Ishikawa (cell line): ENCODE measurements around the gene GRID1.

Experiments
- CEBPB ChIP-seq: IDR thresholded peaks from 2 replicates; pipeline ENCODE4 v1.6.1; 2012
- EGR1 ChIP-seq: IDR thresholded peaks from 2 replicates; pipeline ENCODE4 v1.6.1; 2012
- EP300 ChIP-seq: IDR thresholded peaks from 2 replicates; pipeline ENCODE4 v1.6.1; 2012; ENCODE audit warnings: borderline replicate concordance
- FOXM1 ChIP-seq: IDR thresholded peaks from 2 replicates; pipeline ENCODE4 v1.6.1; 2012; ENCODE audit warnings: low read depth, borderline replicate concordance
- MAX ChIP-seq: IDR thresholded peaks from 2 replicates; pipeline ENCODE4 v1.6.1; 2012
- RAD21 ChIP-seq: IDR thresholded peaks from 2 replicates; pipeline ENCODE4 v1.6.1; 2012; ENCODE audit warnings: low read depth
- REST ChIP-seq: IDR thresholded peaks from 2 replicates; pipeline ENCODE4 v1.6.1; 2012; ENCODE audit warnings: low read depth, mild to moderate bottlenecking
- TCF12 ChIP-seq: IDR thresholded peaks from 2 replicates; pipeline ENCODE4 v1.6.1; 2012; ENCODE audit warnings: low read depth
- YY1 ChIP-seq: IDR thresholded peaks from 2 replicates; pipeline ENCODE4 v1.6.1; 2012; ENCODE audit warnings: low read depth
- ZBTB7A ChIP-seq: IDR thresholded peaks from 2 replicates; pipeline ENCODE4 v1.6.1; 2012; ENCODE audit warnings: low read depth

GRCh38 chr10:86105640-86106039 is 261.0 kb downstream of the GRID1 start:
- no peak for TF ChIP-seq EGR1
- TF ChIP-seq ZBTB7A, result no peak
- no peak for TF ChIP-seq RAD21
- no peak for TF ChIP-seq MAX
- TF ChIP-seq EP300, result no peak
- TF ChIP-seq FOXM1, result no peak
- TF ChIP-seq CEBPB, result no peak
- no peak for TF ChIP-seq YY1
- TF ChIP-seq REST, result no peak
- TF ChIP-seq TCF12, result no peak
